ENCODE data around the gene RANBP6. TPM values are rescaled to one million over a fixed set of nuclear protein-coding genes. Genes with fewer than 3 reads are reported as not detected.

Gene RANBP6
- total RNA-seq, 1 experiment from 2014 or later: 21.0 TPM

- Histone ChIP-seq H3K9me3 (ENCODE audit: low read length) (no peaks in the 10 kb centered on the region), H2AFZ (ENCODE audit: low read length) (no peak overlapping the region), H4K20me1 (ENCODE audit: insufficient read depth, low read depth, low read length) (peaks cover 2% of the 10 kb centered on the region; the same call in 1 of the 2 replicates), H3K4me2 (ENCODE audit: low read depth, low read length, poor library complexity, severe bottlenecking) (peak overlapping the region; percentile 33), H3K36me3 (ENCODE audit: insufficient read depth, low read length) (peaks cover 8% of the 10 kb centered on the region; the same call in 1 of the 2 replicates), H3K4me3 (ENCODE audit: low read length) (no peak overlapping the region), H3K9me2 (replicated peaks; ENCODE audit: insufficient read depth, low read length) (no peaks in the 10 kb centered on the region), H3K79me2 (ENCODE audit: low read length) (peaks cover 100% of the 10 kb centered on the region), H3K4me1 (ENCODE audit: low read length) (peaks cover 65% of the 10 kb centered on the region), H3K27ac (ENCODE audit: low read length) (no peak overlapping the region), H3K27me3 (ENCODE audit: low read length) (no peaks in the 10 kb centered on the region), H3K9ac (ENCODE audit: low read length) (no peak overlapping the region)
- DNase-seq: no peak
These were observed 14.5 kb downstream of the RANBP6 start for GRCh38 chr9:6000955-6001354.

- peaks cover 100% of the 10 kb centered on the region for H3K79me2 ChIP-seq (ENCODE audit: low read length)
- no peak overlapping the region for H3K9ac ChIP-seq (ENCODE audit: low read length)
These were observed 15.9 kb downstream of the RANBP6 start for GRCh38 chr9:5999443-6000101.

GRCh38 chr9:5994493-5994892, 20.9 kb downstream of the RANBP6 start:
- H3K9me3 ChIP-seq (ENCODE audit: low read length): no peaks in the 10 kb centered on the region
- no peak overlapping the region for H3K27ac ChIP-seq (ENCODE audit: low read length)
- no peaks in the 10 kb centered on the region for H4K20me1 ChIP-seq (ENCODE audit: insufficient read depth, low read depth, low read length)
- no peaks in the 10 kb centered on the region for H3K36me3 ChIP-seq (ENCODE audit: insufficient read depth, low read length)
- H3K9me2 ChIP-seq (replicated peaks; ENCODE audit: insufficient read depth, low read length): no peaks in the 10 kb centered on the region
- H3K4me3 ChIP-seq (ENCODE audit: low read length): no peak overlapping the region
- H3K4me2 ChIP-seq (ENCODE audit: low read depth, low read length, poor library complexity, severe bottlenecking): no peak overlapping the region
- H2AFZ ChIP-seq (ENCODE audit: low read length): no peak overlapping the region
- no peak overlapping the region for H3K9ac ChIP-seq (ENCODE audit: low read length)
- no peaks in the 10 kb centered on the region for H3K27me3 ChIP-seq (ENCODE audit: low read length)
- peaks cover 21% of the 10 kb centered on the region for H3K4me1 ChIP-seq (ENCODE audit: low read length)
- no peak for DNase-seq
- peaks cover 100% of the 10 kb centered on the region for H3K79me2 ChIP-seq (ENCODE audit: low read length)

More at GRCh38 chr9:5999443-6000101, 15.9 kb downstream of the RANBP6 start:
- Histone ChIP-seq H2AFZ (ENCODE audit: low read length) (no peak overlapping the region), H3K4me3 (ENCODE audit: low read length) (no peak overlapping the region), H3K4me2 (ENCODE audit: low read depth, low read length, poor library complexity, severe bottlenecking) (no peak overlapping the region), H3K27ac (ENCODE audit: low read length) (no peak overlapping the region), H3K9me3 (ENCODE audit: low read length) (no peaks in the 10 kb centered on the region), H3K27me3 (ENCODE audit: low read length) (no peaks in the 10 kb centered on the region), H3K4me1 (ENCODE audit: low read length) (peaks cover 52% of the 10 kb centered on the region), H3K9me2 (replicated peaks; ENCODE audit: insufficient read depth, low read length) (no peaks in the 10 kb centered on the region), H4K20me1 (ENCODE audit: insufficient read depth, low read depth, low read length) (no peaks in the 10 kb centered on the region), H3K36me3 (ENCODE audit: insufficient read depth, low read length) (peaks cover 4% of the 10 kb centered on the region; the same call in 1 of the 2 replicates)
- DNase-seq: no peak

GRCh38 chr9:5988265-5988664, 27.2 kb downstream of the RANBP6 start:
- H3K4me2 ChIP-seq (ENCODE audit: low read depth, low read length, poor library complexity, severe bottlenecking): no peak overlapping the region
- no peak overlapping the region for H3K27ac ChIP-seq (ENCODE audit: low read length)
- DNase-seq: no peak
- H3K79me2 ChIP-seq (ENCODE audit: low read length): peaks cover 81% of the 10 kb centered on the region
- H3K9me2 ChIP-seq (replicated peaks; ENCODE audit: insufficient read depth, low read length): no peaks in the 10 kb centered on the region
- H3K27me3 ChIP-seq (ENCODE audit: low read length): no peaks in the 10 kb centered on the region
- no peak overlapping the region for H3K9ac ChIP-seq (ENCODE audit: low read length)
- H4K20me1 ChIP-seq (ENCODE audit: insufficient read depth, low read depth, low read length): no peaks in the 10 kb centered on the region
- H3K36me3 ChIP-seq (ENCODE audit: insufficient read depth, low read length): no peaks in the 10 kb centered on the region; the same call in 1 of the 2 replicates
- no peak overlapping the region for H3K4me3 ChIP-seq (ENCODE audit: low read length)
- no peaks in the 10 kb centered on the region for H3K9me3 ChIP-seq (ENCODE audit: low read length)
- H2AFZ ChIP-seq (ENCODE audit: low read length): no peak overlapping the region
- peaks cover 1% of the 10 kb centered on the region; the same call in 1 of the 2 replicates for H3K4me1 ChIP-seq (ENCODE audit: low read length)

GRCh38 chr9:5983042-5983441, 32.4 kb downstream of the RANBP6 start:
- H3K4me3 ChIP-seq (ENCODE audit: low read length): no peak overlapping the region
- DNase-seq: no peak
- H3K79me2 ChIP-seq (ENCODE audit: low read length): peaks cover 79% of the 10 kb centered on the region

GRCh38 chr9:5982317-5982716, 33.1 kb downstream of the RANBP6 start:
- Histone ChIP-seq H3K4me3 (ENCODE audit: low read length) (no peak overlapping the region), H3K27me3 (ENCODE audit: low read length) (no peaks in the 10 kb centered on the region), H3K36me3 (ENCODE audit: insufficient read depth, low read length) (no peaks in the 10 kb centered on the region; the same call in 1 of the 2 replicates), H3K79me2 (ENCODE audit: low read length) (peaks cover 78% of the 10 kb centered on the region), H4K20me1 (ENCODE audit: insufficient read depth, low read depth, low read length) (no peaks in the 10 kb centered on the region), H3K4me1 (ENCODE audit: low read length) (peaks cover 12% of the 10 kb centered on the region), H3K9ac (ENCODE audit: low read length) (no peak overlapping the region), H3K9me3 (ENCODE audit: low read length) (no peaks in the 10 kb centered on the region), H3K4me2 (ENCODE audit: low read depth, low read length, poor library complexity, severe bottlenecking) (no peak overlapping the region), H3K27ac (ENCODE audit: low read length) (no peak overlapping the region), H3K9me2 (replicated peaks; ENCODE audit: insufficient read depth, low read length) (no peaks in the 10 kb centered on the region), H2AFZ (ENCODE audit: low read length) (no peak overlapping the region)
- no peak for DNase-seq

More at GRCh38 chr9:5983042-5983441, 32.4 kb downstream of the RANBP6 start:
- Histone ChIP-seq H3K9me3 (ENCODE audit: low read length) (no peaks in the 10 kb centered on the region), H3K4me1 (ENCODE audit: low read length) (peaks cover 12% of the 10 kb centered on the region), H2AFZ (ENCODE audit: low read length) (no peak overlapping the region), H3K36me3 (ENCODE audit: insufficient read depth, low read length) (no peaks in the 10 kb centered on the region; the same call in 1 of the 2 replicates), H3K27ac (ENCODE audit: low read length) (no peak overlapping the region; the same call in 1 of the 2 replicates), H3K9me2 (replicated peaks; ENCODE audit: insufficient read depth, low read length) (no peaks in the 10 kb centered on the region), H4K20me1 (ENCODE audit: insufficient read depth, low read depth, low read length) (no peaks in the 10 kb centered on the region), H3K9ac (ENCODE audit: low read length) (no peak overlapping the region), H3K27me3 (ENCODE audit: low read length) (no peaks in the 10 kb centered on the region), H3K4me2 (ENCODE audit: low read depth, low read length, poor library complexity, severe bottlenecking) (no peak overlapping the region)

GRCh38 chr9:5978523-5978922, 36.9 kb downstream of the RANBP6 start:
- no peaks in the 10 kb centered on the region for H3K9me2 ChIP-seq (replicated peaks; ENCODE audit: insufficient read depth, low read length)
- H3K4me1 ChIP-seq (ENCODE audit: low read length): peaks cover 12% of the 10 kb centered on the region
- H3K79me2 ChIP-seq (ENCODE audit: low read length): peaks cover 86% of the 10 kb centered on the region
- DNase-seq: no peak
- no peaks in the 10 kb centered on the region for H3K27me3 ChIP-seq (ENCODE audit: low read length)
- no peak overlapping the region for H3K4me2 ChIP-seq (ENCODE audit: low read depth, low read length, poor library complexity, severe bottlenecking)
- no peak overlapping the region for H3K27ac ChIP-seq (ENCODE audit: low read length)
- H3K36me3 ChIP-seq (ENCODE audit: insufficient read depth, low read length): peaks cover 12% of the 10 kb centered on the region
- H3K9ac ChIP-seq (ENCODE audit: low read length): no peak overlapping the region
- no peaks in the 10 kb centered on the region for H4K20me1 ChIP-seq (ENCODE audit: insufficient read depth, low read depth, low read length)
- H2AFZ ChIP-seq (ENCODE audit: low read length): no peak overlapping the region
- H3K4me3 ChIP-seq (ENCODE audit: low read length): no peak overlapping the region
- no peaks in the 10 kb centered on the region for H3K9me3 ChIP-seq (ENCODE audit: low read length)

GRCh38 chr9:5976674-5977397, 38.6 kb downstream of the RANBP6 start:
- Histone ChIP-seq H3K27ac (ENCODE audit: low read length) (no peak overlapping the region), H2AFZ (ENCODE audit: low read length) (no peak overlapping the region), H3K36me3 (ENCODE audit: insufficient read depth, low read length) (peaks cover 12% of the 10 kb centered on the region), H3K79me2 (ENCODE audit: low read length) (peaks cover 87% of the 10 kb centered on the region), H3K27me3 (ENCODE audit: low read length) (no peaks in the 10 kb centered on the region), H4K20me1 (ENCODE audit: insufficient read depth, low read depth, low read length) (no peaks in the 10 kb centered on the region), H3K9me3 (ENCODE audit: low read length) (no peaks in the 10 kb centered on the region), H3K4me1 (ENCODE audit: low read length) (no peaks in the 10 kb centered on the region), H3K9me2 (replicated peaks; ENCODE audit: insufficient read depth, low read length) (no peaks in the 10 kb centered on the region), H3K4me3 (ENCODE audit: low read length) (no peak overlapping the region), H3K9ac (ENCODE audit: low read length) (no peak overlapping the region), H3K4me2 (ENCODE audit: low read depth, low read length, poor library complexity, severe bottlenecking) (no peak overlapping the region)
- no peak for DNase-seq

Measured in Karpas-422 (cell line).